GM13976 (cell line): ENCODE data around the gene ATP6V1G2.

ENCODE experiments used
- DNase-seq: peaks from one replicate; pipeline ENCODE4 v3.0.0; 2012; ENCODE audit warnings: low spot score
- in situ Hi-C: fragments of 300-500 bp; cut with MboI; formaldehyde crosslinking; loops from one replicate; pipeline ENCODE4 v1.12.0; 2022; ENCODE audit warnings: low sequenced_read_pairs, mixed read lengths, inconsistent platforms; ENCODE audit not compliant: unreplicated experiment
- TF ChIP-seq, protein P1 (sequence below): IDR thresholded peaks from 2 replicates; pipeline ENCODE4 v1.5.1; 2012; ENCODE audit warnings: borderline replicate concordance, mild to moderate bottlenecking; ENCODE audit not compliant: insufficient read depth; ENCODE audit errors: extremely low read depth, missing control alignments, control extremely low read depth

The ATP6V1G2 gene

DNA sequence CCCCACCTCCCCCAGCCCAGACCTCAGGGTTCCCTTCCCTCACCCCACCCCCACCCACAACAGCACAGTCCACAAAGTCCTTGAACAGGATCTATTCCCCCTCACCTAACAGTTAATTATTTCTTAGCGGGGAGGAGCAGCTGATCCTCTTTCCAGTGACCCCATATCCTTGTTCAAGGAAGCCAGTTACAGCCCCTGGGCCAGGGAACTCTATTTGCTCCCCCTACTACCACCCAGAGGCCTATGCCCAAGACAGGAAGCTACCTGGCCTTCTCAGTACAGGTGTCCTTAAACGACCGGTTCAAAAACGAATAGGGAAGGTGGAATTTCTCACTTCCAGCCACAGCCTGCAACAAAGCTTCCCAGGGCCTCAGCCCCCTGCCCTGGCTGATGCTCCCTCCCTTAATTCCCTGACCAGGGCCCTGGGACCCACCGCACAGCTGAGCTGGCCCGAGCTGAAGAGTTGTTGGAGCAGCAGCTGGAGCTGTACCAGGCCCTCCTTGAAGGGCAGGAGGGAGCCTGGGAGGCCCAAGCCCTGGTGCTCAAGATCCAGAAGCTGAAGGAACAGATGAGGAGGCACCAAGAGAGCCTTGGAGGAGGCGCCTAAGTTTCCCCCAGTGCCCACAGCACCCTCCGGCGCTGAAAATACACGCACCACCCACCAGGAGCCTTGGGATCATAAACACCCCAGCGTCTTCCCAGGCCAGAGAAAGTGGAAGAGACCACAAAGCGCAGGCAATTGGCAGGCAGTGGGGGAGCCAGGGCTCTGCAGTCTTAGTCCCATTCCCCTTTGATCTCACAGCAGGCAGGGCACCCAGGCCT is 16.9 kb downstream of the ATP6V1G2 start:
- in situ Hi-C loops, result no loop called here
- TF ChIP-seq, protein P1, sequence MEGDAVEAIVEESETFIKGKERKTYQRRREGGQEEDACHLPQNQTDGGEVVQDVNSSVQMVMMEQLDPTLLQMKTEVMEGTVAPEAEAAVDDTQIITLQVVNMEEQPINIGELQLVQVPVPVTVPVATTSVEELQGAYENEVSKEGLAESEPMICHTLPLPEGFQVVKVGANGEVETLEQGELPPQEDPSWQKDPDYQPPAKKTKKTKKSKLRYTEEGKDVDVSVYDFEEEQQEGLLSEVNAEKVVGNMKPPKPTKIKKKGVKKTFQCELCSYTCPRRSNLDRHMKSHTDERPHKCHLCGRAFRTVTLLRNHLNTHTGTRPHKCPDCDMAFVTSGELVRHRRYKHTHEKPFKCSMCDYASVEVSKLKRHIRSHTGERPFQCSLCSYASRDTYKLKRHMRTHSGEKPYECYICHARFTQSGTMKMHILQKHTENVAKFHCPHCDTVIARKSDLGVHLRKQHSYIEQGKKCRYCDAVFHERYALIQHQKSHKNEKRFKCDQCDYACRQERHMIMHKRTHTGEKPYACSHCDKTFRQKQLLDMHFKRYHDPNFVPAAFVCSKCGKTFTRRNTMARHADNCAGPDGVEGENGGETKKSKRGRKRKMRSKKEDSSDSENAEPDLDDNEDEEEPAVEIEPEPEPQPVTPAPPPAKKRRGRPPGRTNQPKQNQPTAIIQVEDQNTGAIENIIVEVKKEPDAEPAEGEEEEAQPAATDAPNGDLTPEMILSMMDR, result no peak
- DNase-seq, result no peak

DNA sequence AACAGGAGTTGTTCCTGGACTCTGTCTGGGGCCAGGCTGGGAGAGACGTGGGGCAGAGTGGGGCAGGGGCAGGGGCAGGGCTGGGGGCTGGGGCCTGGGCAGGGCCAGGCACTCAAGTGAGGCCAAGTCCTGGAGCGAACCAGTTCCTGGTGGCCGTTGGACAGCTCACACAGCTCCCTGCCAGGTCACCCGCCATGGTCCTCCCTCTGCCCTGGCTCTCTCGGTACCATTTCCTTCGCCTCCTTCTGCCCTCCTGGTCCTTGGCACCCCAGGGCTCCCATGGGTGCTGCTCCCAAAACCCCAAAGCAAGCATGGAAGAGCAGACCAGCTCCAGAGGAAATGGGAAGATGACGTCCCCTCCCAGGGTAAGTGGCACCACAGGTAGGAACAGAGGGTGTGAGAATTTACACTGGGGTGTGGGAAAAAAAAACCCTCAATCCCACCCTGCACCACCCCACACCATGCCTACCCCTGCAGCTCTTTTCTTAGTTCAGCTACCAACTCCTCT is 17.5 kb downstream of the ATP6V1G2 start, which contains the start of gene MCCD1:
Gene MCCD1 (plus strand): TSS at position 142 of the 508 bp plus-strand sequence. CDS start 53 bp downstream, at position 195.
- in situ Hi-C loops, result no loop called here
- DNase-seq, result no peak
- TF ChIP-seq, protein P1, result no peak

DNA sequence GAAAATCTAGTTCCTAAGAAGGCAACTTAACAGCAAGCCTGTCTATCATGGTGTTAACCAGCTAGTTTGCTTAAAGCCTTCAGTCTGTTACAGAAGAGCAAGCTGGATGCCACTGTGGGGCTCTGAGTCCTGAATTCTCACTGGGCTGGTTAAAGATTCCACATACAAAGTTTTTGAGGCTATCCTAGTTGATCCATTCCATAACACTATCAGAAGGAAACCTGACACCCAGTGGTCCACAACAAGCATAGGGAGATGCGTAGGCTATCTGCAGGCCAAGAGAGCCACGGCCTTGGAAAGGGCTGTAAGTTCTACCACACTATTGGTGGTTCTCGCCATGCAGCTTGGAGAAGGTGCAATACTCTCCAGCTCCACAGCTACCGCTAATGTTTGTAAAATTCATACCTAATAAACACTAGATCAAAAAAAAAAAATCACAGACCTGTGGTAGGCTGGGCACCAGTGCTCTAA is 18.1 kb downstream of the ATP6V1G2 start:
- TF ChIP-seq, protein P1, result no peak
- in situ Hi-C loops, result no loop called here
- DNase-seq, result no peak

DNA sequence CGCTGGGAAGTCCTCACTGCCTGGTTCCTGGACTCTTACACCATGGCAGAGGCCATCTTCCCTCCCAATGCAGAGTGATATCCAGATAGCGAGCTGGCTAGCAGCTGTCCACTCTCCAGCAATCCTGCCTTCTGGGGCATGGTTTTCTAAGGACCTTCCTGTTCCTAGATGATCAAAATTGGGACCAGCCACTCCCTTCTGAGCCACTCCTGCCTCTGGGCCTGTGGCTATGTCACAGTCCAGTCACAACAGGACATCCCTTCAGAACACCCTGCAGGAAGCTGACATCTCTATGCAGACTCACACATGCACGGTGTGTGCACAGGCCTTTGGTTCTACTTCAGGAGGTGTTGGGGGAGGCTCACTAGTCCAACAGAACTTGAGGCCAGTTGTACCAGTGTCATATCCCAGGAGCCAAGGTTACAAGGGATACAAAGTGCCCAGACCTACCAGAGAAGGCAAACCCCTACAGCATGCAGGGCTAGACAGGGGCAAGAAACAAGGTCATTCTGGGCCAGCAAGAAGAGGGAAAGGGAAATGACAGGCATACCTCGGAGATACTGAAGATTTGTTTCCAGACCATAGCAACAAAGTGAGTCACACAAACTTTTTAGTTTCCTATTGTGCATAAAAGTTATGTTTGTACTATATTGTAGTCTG is 20.3 kb downstream of the ATP6V1G2 start:
- in situ Hi-C loops, result no loop called here
- DNase-seq, result no peak
- TF ChIP-seq, protein P1, result no peak

DNA sequence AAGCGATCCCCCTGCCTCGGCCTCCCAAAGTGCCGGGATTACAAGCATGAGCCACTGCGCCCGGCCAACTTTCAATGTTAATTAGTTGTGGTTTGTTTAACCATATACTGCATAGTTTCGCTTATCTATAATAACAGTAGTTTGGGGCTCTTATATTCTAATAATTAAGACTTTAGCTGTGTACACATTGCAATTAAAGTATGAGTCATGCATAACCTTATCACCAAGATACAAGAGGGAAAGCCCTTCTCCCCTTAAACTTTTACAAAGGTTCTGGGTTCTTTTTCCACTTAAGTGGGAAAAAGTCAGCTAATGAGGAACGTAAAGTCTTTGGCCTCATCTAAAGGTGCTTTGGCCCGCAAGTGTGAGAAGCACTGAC is 20.9 kb downstream of the ATP6V1G2 start:
- TF ChIP-seq, protein P1, result no peak
- no peak for DNase-seq
- in situ Hi-C loops, result no loop called here

DNA sequence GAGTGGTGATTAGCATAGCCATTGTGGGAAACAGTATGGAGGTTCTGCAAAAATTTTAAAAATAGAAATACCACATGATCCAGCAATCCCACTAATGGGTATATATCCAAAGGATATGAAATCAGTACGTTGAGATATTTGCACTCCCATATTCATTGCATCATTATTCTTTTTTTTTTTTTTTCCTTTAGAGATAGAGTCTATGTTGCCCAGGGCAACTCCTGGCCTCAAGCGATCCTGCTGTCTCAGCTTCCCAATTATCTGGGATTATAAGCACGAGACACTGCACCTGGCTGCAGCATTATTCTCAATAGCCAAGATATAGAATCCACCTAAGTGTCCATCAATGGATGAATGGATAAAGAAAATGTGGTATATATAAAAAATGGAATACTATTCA is 24.6 kb downstream of the ATP6V1G2 start:
- TF ChIP-seq, protein P1, result no peak
- in situ Hi-C loops, result no loop called here
- DNase-seq, result no peak
